Measurements from ENCODE around the gene HRCT1. TPM values are rescaled to one million over a fixed set of nuclear protein-coding genes. Genes with fewer than 3 reads are reported as not detected.
A peak's percentile ranks its signal among the peaks of the same experiment; 100 is the strongest.
"Not testable (repeated sequence)": the region's sequence is repeated elsewhere in the genome, so short reads cannot be mapped to it uniquely, and the experiment has no call there.

HRCT1 gene
- total and polyA plus RNA-seq, 10 donors: 0.52 to 2.5 (median 0.91) TPM; not detected in 4

- Histone ChIP-seq H3K36me3 (no peaks in the 10 kb centered on the region), H3K4me3 (no peak overlapping the region), H3K9me3 (no peaks in the 10 kb centered on the region), H3K27ac (peak overlapping the region in 3 of 8 donors; percentile 27 to 77 (median 73)), H3K4me1 (peaks cover 29 to 88% (median 50%) of the 10 kb centered on the region in 6 donors), H3K27me3 (replicated peaks in 1 of 7) (no peaks in the 10 kb centered on the region)
- 88 to 95% (median 90%) methylated on average over 9 to 10 of the region's 10 CpGs for WGBS, 5 donors
- TF ChIP-seq POLR2A (IDR thresholded peaks at IDR 0.05): no peak
- no peak for TF ChIP-seq POLR2AphosphoS5 (IDR thresholded peaks at IDR 0.05)
- TF ChIP-seq, protein P1, sequence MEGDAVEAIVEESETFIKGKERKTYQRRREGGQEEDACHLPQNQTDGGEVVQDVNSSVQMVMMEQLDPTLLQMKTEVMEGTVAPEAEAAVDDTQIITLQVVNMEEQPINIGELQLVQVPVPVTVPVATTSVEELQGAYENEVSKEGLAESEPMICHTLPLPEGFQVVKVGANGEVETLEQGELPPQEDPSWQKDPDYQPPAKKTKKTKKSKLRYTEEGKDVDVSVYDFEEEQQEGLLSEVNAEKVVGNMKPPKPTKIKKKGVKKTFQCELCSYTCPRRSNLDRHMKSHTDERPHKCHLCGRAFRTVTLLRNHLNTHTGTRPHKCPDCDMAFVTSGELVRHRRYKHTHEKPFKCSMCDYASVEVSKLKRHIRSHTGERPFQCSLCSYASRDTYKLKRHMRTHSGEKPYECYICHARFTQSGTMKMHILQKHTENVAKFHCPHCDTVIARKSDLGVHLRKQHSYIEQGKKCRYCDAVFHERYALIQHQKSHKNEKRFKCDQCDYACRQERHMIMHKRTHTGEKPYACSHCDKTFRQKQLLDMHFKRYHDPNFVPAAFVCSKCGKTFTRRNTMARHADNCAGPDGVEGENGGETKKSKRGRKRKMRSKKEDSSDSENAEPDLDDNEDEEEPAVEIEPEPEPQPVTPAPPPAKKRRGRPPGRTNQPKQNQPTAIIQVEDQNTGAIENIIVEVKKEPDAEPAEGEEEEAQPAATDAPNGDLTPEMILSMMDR (IDR thresholded peaks at IDR 0.05 in 8 of 11, conservative IDR thresholded peaks at IDR 0.05 in 3 of 11): no peak
- DNase-seq: no peak
- intact Hi-C loops (cut with DNase I; ENCODE audit: low total_unique reads): no loop called here
These were observed 6.9 kb downstream of the HRCT1 start for GRCh38 chr9:35912791-35913400.

- Histone ChIP-seq H3K4me1 (peaks cover 24 to 85% (median 44%) of the 10 kb centered on the region in 6 donors), H3K27ac (peak overlapping the region in 1 of 8 donors; percentile 27)
- H3K27me3 ChIP-seq (replicated peaks in 1 of 7); H3K4me3 ChIP-seq; intact Hi-C loops (cut with DNase I; ENCODE audit: low total_unique reads); DNase-seq; H3K9me3 ChIP-seq; H3K36me3 ChIP-seq: not testable (repeated sequence)
These were observed 7.4 kb downstream of the HRCT1 start for GRCh38 chr9:35913429-35913828.

GRCh38 chr9:35914301-35914807, 8.4 kb downstream of the HRCT1 start:
- Histone ChIP-seq H3K27ac (peak overlapping the region in 6 of 8 donors; percentile 26 to 75 (median 64)), H3K9me3 (no peaks in the 10 kb centered on the region), H3K36me3 (no peaks in the 10 kb centered on the region), H3K4me1 (peaks cover 15 to 75% (median 39%) of the 10 kb centered on the region in 6 donors), H3K27me3 (replicated peaks in 1 of 7) (no peaks in the 10 kb centered on the region), H3K4me3 (no peak overlapping the region)
- peak; percentile 86 for DNase-seq
- intact Hi-C loops (cut with DNase I; ENCODE audit: low total_unique reads): no loop called here
- 40 to 60% (median 45%) methylated on average over 9 of the region's 9 CpGs for WGBS, 5 donors
- TF ChIP-seq, protein P1 (IDR thresholded peaks at IDR 0.05 in 8 of 11, conservative IDR thresholded peaks at IDR 0.05 in 3 of 11): no peak
- TF ChIP-seq POLR2A (IDR thresholded peaks at IDR 0.05) (no peak), POLR2AphosphoS5 (IDR thresholded peaks at IDR 0.05) (peak; percentile 71 to 82 (median 74))

DNA sequence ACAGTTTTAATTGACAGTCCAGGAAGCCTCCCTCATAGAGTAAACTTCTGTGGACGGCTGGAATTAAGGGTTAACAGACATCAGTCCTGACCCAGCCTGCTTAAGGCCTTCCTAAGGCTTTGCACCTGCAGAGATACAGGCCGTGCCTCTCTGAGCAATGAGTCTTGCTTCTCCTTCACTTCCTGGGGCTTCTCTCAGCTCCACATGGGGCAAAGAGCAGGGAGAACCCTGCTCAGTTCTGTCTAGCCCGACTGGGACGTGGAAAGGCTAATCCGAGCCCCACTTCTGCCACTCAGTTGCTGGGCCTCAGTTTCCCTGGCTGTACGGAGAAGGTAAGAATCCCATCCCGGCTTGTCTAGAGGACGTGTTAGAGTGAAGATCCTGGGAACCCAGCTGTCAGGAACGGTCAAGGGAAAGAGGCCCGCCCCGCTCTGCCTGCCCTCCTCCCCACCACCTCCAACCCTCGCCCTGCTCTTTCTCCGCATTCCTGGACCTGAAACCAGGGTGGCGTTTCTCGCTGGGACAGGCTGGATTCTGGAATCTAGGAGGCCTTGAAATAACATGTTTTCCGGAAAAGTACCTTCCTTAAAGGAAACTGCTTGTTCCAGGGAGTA, 9.8 kb downstream of the HRCT1 start:
- no peaks in the 10 kb centered on the region for H3K36me3 ChIP-seq
- no peak overlapping the region for H3K4me3 ChIP-seq
- H3K4me1 ChIP-seq: peaks cover 3 to 61% (median 24%) of the 10 kb centered on the region in 6 donors
- TF ChIP-seq, protein P1 (IDR thresholded peaks at IDR 0.05 in 8 of 11, conservative IDR thresholded peaks at IDR 0.05 in 3 of 11): no peak
- TF ChIP-seq POLR2A (IDR thresholded peaks at IDR 0.05) (no peak), POLR2AphosphoS5 (IDR thresholded peaks at IDR 0.05) (no peak)
- WGBS, 5 donors: 78 to 95% (median 82%) methylated on average over 16 of the region's 16 CpGs
- peak overlapping the region in 5 of 8 donors; percentile 49 to 73 (median 63) for H3K27ac ChIP-seq
- intact Hi-C loops (cut with DNase I; ENCODE audit: low total_unique reads): no loop called here
- no peaks in the 10 kb centered on the region for H3K9me3 ChIP-seq
- no peaks in the 10 kb centered on the region for H3K27me3 ChIP-seq (replicated peaks in 1 of 7)
- no peak for DNase-seq

All from spleen (tissue), 11 donors.